ENCODE results near the gene UQCRQ. TPM values are rescaled to one million over a fixed set of nuclear protein-coding genes. Genes with fewer than 3 reads are reported as not detected.

UQCRQ gene
- total and polyA plus RNA-seq, 9 of the 15 experiments (the other 6 are each of a cell fraction or from before 2014, with no cell fraction given), result 235 to 2,421 (median 883) TPM

- peaks cover 11% of the 10 kb centered on the region; the same call in 1 of the 3 replicates for H3K36me3 ChIP-seq (ENCODE audit: control insufficient read depth, insufficient read depth, low read length)
- H3K9me3 ChIP-seq (replicated peaks; ENCODE audit: control insufficient read depth, insufficient read depth, low read depth, low read length), result no peaks in the 10 kb centered on the region
- WGBS (ENCODE audit: insufficient coverage, low coverage, missing lambda C conversion rate), result 98% methylated on average over 4 of the region's 5 CpGs
- in situ Hi-C loops (cut with MboI), result no loop called here
- H4K20me1 ChIP-seq (replicated peaks; ENCODE audit: control insufficient read depth, insufficient read depth, low read length), result no peaks in the 10 kb centered on the region
- no peak for ATAC-seq
- peaks cover 20 to 27% of the 10 kb centered on the region in 2 experiments; a peak in 4 of 5 replicates for H3K4me1 ChIP-seq (replicated peaks in 1 of 2; ENCODE audit: control insufficient read depth in 2 of 2, insufficient read depth in 2 of 2, low read length in 2 of 2)
- no TSS peak for BruUV-seq (replicated peaks)
- no peak for DNase-seq (ENCODE audit: extremely low read depth in 1 of 4, low spot score in 3 of 4)
- H3K9me1 ChIP-seq (ENCODE audit: control insufficient read depth, insufficient read depth, low read length), result no peaks in the 10 kb centered on the region
- intact Hi-C loops (cut with micrococcal nuclease), result no loop called here
- ChIA-PET POLR2A (interaction anchor here (0.5 to 2.0 kb wide), 3 partner anchors 10 to 53 kb away, joined by 3 to 7 read pairs (median 4); no protein-coding TSS in a partner anchor), CTCF (ENCODE audit: low intra/inter-chr PET ratio) (no interaction called here)
- no peak for FAIRE-seq
- no peak overlapping the region for H3K4me3 ChIP-seq
- no peak overlapping the region for H3K27ac ChIP-seq (ENCODE audit: extremely low read depth, low read depth, low read length)
- no peak overlapping the region for H3K4me2 ChIP-seq (ENCODE audit: insufficient read depth, low read length)
- H3K79me2 ChIP-seq (ENCODE audit: control insufficient read depth, insufficient read depth, low read length), result peaks cover 23% of the 10 kb centered on the region
- H3K9ac ChIP-seq (ENCODE audit: insufficient read depth in 1 of 2, low read depth in 2 of 2, low read length in 2 of 2), result no peak overlapping the region
- TF ChIP-seq RBM39 (optimal IDR thresholded peaks at IDR 0.05; ENCODE audit: low read depth, low read length) (no peak), CHAMP1 (IDR thresholded peaks at IDR 0.05) (no peak), ETV1 (tag; conservative IDR thresholded peaks at IDR 0.05; ENCODE audit: low read depth) (no peak), KDM2B (CRISPR knock-in tag; IDR thresholded peaks at IDR 0.05) (no peak), RUNX1 (IDR thresholded peaks at IDR 0.05; ENCODE audit: low read depth) (no peak), LARP7 (IDR thresholded peaks at IDR 0.05) (no peak), ZNF12 (CRISPR knock-in tag; IDR thresholded peaks at IDR 0.05) (no peak), POLR2G (IDR thresholded peaks at IDR 0.05; ENCODE audit: low read depth, low read length) (no peak), SLC30A9 (CRISPR knock-in tag; IDR thresholded peaks at IDR 0.05) (no peak), HOXB6 (CRISPR knock-in tag; IDR thresholded peaks at IDR 0.05; ENCODE audit: borderline replicate concordance) (no peak), BRF2 (IDR thresholded peaks at IDR 0.05; ENCODE audit: borderline replicate concordance, insufficient read depth, insufficient read length) (no peak), ELF4 (CRISPR knock-in tag; IDR thresholded peaks at IDR 0.05) (no peak), FIP1L1 (IDR thresholded peaks at IDR 0.05; ENCODE audit: low read depth, low read length, poor library complexity, severe bottlenecking) (no peak), ZNF140 (CRISPR knock-in tag; IDR thresholded peaks at IDR 0.05) (no peak), TCF15 (CRISPR knock-in tag; IDR thresholded peaks at IDR 0.05) (no peak), CREB3L1 (IDR thresholded peaks at IDR 0.05; ENCODE audit: borderline replicate concordance, low read depth) (no peak), CBX3 (IDR thresholded peaks at IDR 0.05; ENCODE audit: borderline replicate concordance in 1 of 2, low read length in 2 of 2) (no peak), TAF7 (tag; IDR thresholded peaks at IDR 0.05) (no peak)
- no peak overlapping the region for H2AFZ ChIP-seq (ENCODE audit: low read depth, low read length)
- H3K27me3 ChIP-seq (ENCODE audit: control insufficient read depth in 2 of 2, insufficient read depth in 2 of 2, low read length in 2 of 2), result no peaks in the 10 kb centered on the region
These were observed 33.8 kb upstream of the UQCRQ start for GRCh38 chr5:132832612-132833011.
